ENCODE data around the gene ARID3C.
A peak's percentile ranks its signal among the peaks of the same experiment; 100 is the strongest.

Gene ARID3C

DNA sequence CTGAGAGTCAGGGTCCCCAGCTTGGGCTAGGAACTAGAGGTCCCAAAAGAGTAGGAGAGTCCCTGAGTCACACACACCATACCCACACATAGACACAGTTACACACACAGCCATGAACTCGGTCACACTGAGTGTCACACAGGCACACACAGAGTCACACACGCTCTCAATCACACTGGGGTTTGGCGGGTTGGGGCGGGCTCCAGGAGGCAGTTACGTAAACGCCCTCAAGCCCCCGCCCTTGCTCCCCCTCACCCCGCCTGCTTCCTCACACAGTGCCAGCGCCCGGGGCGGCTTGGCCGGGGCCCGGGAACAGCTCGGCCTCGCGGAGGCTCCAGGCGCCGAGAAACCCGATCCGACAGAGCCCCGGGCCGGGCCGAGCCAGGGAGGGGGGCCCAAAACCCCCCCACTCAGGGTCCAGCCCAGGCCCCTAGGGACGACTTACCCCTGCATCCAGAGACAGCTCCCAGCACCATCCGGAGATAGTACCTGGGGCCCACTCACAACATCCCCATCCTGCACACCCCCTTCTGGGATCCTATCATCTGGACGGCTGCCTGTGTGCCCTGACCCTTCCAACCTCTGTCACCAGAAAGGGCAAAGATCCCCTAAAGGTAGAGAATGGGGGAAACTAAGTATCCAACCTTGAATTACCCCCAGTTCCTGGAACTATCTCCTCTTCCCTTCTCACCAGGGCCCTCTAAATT lies 35.8 kb downstream of the ARID3C start:
- DNase-seq = no peak

DNA sequence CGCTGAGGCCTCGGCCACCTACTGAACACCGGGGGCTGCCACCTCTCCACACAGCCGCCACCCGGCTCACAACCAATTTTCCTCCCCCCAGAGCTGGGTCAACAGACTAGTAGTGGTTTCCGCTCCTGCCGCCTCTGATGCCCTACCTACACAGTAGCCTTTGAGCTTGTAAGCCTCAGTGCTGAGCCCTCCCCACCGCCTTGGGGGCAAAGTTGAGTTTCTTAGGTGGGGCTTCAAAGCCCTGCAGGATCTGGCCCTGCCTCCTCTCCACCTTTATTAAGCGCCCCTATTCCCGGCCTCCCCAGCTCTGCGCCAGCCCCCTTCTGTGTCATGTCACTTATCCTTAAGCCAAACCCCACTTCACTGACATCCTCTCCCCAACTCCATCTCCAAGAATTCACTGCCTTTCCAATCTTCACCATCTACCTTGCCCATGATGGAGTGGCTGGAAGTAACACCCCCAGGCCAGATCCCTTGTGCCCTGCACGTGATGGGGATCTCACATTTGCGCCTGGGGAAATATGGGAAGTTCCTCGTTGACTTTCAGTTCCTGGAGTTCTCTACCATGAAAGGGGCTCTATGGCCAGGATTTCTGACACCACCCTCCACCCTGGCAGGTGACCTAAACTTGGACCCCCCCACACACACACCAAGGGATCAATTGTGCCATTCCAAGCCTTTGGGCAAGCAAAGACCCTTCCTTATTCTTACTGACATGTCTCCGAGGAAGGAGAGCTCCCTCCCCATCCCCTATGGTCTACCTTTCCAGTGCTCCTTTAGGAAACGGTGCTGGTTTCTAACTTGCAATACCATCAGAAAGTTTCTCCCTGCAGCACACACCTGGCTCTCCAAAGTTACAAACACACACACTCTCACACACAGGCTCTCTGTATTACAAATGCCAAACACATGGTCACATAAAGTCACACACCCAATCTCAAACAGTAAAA lies 36.7 kb downstream of the ARID3C start:
- DNase-seq = no peak

GRCh38 chr9:34591248-34591916 lies 37.5 kb downstream of the ARID3C start:
- peak; percentile 50 to 70 (median 59) for DNase-seq

DNA sequence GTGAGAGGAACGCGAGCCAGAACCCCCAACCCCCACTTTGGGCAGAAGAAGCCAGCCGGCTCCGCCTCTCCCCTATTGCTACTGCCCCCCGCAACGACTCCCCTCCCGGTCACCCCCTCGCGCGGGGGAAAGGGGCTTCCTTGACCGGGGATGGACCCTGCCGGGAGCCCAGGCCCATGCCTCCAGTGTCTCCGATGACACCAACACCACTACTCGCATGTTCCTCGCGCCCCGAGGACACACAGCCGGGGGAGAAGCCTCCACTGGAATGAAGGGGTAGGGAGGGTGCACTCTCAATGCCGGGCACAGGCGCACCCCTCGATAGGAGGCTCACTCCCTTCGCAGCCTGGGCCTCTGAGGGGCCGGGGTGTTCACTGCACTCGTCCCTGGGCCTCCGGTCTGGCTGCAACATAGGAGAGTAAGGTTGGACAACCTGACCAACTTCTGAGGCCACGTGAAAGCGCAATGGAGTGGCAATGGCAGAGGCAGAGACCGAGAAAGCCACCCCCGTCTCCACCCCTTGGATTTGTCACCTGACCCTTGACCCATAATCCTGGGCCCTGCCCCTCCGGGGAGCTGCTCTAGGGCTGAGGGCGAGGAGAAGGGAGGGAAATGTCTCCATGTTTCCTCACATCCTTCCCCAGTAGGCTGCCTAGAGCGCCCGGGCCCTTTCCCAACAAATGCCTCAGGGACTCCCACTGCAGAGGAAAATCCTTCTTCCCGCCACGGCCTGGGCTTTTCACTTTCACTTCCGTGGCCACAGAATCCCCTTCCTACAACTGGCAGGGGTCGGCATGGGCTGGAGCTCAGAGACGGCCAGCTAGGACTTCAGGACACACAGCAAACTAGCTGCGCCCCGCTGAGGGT lies 38.3 kb downstream of the ARID3C start:
- no peak for DNase-seq

DNA sequence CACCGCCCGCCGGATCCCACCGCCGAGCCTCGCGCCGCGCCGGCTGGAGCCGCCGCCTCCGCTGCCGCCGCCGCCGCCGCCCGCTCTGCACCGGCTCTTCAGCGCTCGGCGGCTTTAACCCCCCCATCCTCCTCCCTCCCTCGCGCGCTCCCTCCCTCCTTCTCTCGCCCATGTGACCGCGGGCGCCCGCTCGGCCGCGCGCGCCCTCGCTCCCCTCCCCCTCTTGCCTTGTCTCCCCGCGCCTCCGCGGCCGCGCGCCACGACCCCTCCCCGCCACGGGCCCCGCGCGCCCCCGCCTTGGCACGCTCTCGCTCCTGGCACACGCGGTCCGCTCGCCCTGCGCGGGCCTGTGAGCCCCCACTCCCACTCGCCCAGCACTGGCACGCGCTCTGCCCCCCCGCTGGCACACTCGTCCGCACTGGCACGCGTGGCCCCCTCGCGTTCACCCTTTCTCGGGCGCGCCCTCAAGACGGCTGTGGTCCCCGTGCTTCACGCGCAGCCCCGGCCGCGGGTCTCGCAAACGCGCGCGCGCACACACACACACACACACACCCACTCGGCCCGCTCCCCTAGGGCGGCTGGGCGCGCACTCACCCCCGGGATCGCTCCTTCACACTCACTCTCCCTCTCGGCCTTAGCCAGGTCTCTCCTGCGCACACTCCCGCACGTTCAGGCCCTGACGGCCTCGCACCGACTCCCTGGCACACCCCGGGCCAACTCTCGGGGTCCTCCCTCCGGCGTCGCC lies 39.1 kb downstream of the ARID3C start, which contains the start of gene CNTFR:
CNTFR (minus strand) TSS at position 89 of the 745 bp plus-strand sequence. CDS start 20,743 bp downstream, outside the sequence.
- DNase-seq = no peak

DNA sequence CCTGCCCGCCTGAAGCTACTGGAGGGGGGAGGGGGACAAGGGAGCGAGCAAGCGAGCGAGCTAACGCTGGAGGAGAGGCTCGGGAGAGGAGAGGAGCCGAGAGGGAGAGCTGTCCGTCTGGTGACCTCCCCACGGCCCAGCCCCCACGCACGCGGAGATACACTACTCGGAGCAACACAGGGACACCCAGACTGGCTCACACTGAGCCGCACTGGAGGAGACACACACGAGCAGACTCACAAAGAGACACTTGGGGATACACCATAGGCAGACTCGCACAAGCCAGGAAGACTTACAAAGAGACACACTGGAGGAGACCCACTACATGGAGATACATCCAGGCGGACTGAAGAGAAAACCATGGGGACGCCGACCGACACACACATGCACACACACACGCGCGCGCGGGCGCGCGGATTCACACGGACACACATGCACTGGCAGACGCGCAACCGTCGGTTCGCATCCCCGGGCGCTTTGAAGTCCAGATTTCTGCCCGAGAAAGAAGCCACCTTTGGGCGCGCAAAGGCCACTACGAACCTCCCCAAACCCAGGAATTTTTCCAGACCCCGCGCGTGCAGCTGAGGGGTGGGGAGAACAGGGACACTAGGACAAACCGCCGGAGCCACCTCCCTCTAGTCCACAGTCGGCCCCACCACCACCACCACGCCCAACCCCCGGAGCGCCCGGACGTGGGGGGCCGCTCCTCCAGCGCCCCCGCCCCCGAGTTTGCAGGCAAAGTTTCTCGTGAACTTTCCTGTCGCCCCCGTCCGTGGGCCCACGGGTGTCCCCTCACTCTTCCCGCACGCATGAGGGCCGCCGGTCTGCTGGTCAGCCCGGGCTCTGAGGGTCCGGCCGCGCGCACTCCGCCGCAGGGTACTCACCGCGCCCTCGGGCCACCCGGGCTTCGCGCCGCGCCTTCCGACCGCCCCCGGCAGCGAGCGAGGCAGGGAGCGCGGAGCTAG lies 39.9 kb downstream of the ARID3C start:
- no peak for DNase-seq

GRCh38 chr9:34587271-34587670 lies 41.6 kb downstream of the ARID3C start:
- no peak for DNase-seq

GRCh38 chr9:34585946-34586669 lies 42.8 kb downstream of the ARID3C start:
- no peak for DNase-seq

GRCh38 chr9:34584970-34585369 lies 43.9 kb downstream of the ARID3C start:
- no peak for DNase-seq

DNA sequence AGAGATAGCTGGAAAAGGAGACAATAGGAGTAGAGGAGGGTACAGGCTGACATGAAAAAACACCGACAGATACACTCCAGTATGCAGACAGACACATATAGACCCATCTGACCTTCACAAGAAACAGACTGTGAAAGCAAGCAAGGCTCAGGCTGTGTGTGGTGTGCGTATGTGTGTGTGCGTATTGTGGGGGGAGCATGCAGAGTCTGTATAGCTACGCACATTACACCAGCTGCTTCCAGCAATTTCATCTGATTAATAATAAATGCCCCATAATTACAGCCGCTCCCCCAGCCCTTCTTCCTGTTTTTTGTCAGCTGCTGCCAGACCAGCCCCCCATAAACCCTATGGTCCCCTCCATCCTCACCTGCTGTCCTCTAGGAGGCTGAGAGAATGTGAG lies 46.1 kb downstream of the ARID3C start:
- no peak for DNase-seq

DNA sequence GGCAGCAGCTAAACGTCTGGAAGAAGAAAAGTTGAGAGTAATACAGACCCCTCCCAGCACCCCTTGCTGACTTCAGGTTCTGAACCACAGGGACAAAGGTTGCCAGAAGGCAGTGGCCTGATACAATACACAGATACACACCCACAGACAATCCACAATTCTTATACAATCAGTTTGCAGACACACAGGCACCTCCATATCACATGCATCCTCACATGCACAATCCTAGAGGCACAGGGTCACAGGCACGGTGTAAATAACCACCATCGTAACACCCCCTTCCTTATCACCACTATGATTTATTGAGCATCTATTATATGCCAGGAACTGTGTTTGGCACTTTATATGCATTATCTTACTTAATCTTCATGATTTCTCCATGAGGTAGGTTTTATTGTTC lies 47.5 kb downstream of the ARID3C start:
- no peak for DNase-seq

GRCh38 chr9:34580358-34580757 lies 48.5 kb downstream of the ARID3C start:
- no peak for DNase-seq

DNA sequence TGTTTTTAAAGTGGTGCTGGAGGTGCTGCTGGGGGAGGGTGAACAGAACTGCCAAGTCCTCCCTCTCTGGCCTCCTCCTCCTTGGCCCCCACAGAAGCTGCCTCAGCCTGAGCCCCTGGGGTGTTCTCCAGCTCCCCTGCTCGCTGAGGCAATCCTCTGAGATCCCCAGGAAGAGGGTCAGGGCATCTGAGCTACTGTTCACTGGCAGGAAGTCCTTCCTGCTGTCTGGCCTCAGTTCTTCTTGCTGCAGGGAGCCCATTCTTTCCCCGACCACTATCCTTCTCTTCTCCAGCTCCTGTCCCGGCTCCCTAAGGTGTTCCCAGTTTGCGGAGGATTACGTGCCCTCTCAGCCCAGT lies 49.1 kb downstream of the ARID3C start:
- DNase-seq = no peak

DNA sequence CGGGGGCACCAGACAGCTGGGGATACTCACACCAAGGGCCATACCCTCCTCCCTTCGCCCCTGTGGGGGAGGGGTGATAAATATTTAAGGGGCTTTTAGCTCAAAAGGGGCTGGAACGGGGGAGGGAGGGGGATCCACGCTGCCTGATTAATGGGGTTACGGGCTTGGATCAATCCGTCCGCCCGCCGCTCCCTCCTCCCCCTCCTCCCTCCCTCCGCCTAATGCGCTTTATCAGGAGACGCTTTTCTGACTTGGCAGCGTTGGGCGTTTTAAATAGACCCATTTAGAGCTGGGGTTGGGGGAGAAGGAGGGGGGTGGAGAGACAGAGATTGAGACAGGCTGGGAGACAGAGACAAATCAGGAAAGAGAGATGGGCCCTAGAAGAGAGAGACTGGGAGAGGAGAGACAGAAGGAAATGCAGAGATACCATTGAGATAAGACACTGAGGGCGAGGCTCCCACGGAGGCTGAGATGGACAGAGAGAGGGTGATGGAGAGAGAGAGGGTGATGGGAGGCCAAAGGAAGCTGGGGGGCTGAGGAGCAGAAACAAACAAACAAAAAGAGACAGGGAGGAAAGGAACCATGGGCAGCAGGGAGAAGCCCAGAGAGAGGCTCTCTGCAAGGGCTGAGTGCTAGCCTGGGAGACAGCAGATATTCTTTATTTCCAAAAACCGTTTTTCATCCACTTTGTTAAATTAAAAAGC lies 49.6 kb downstream of the ARID3C start:
- DNase-seq = no peak

- DNase-seq = no peak
Measured at GRCh38 chr9:34578241-34579103, 50.4 kb downstream of the ARID3C start.

GRCh38 chr9:34577400-34578240 lies 51.2 kb downstream of the ARID3C start:
- DNase-seq = no peak
